Gastrocnemius medialis (tissue), 4 donors: ENCODE measurements around the gene HACD2.

Experiments used
- CTCF ChIP-seq, 5 experiments: fragments of 450-650 bp in 3 of 5; fragments of 200-600 bp in 2 of 5; sonication (generic) in 2 of 5; IDR thresholded peaks in 4 of 5; conservative IDR thresholded peaks in 1 of 5; 1 replicate in 4 of 5; 2 replicates in 1 of 5; pipeline ENCODE4 v1.5.1; 2016 to 2019; ENCODE audit warnings: antibody characterized with exemption in 5 of 5, mild to moderate bottlenecking in 3 of 5, moderate library complexity in 3 of 5
- POLR2A ChIP-seq, 2 donors: fragments of 450-650 bp; IDR thresholded peaks; one replicate each; pipeline ENCODE4 v1.6.1; 2017; ENCODE audit warnings: antibody characterized with exemption in 2 of 2, mild to moderate bottlenecking in 2 of 2, moderate library complexity in 2 of 2

GRCh38 chr3:123457841-123458240 lies 127.0 kb downstream of the HACD2 start:
- TF ChIP-seq CTCF (IDR thresholded peaks at IDR 0.05 in 4 of 5, conservative IDR thresholded peaks at IDR 0.05 in 1 of 5) (no peak), POLR2A (IDR thresholded peaks at IDR 0.05) (no peak)
